Motor neuron (in vitro differentiated cells): ENCODE data around the gene IL16. TPM values are rescaled to one million over a fixed set of nuclear protein-coding genes. Genes with fewer than 3 reads are reported as not detected.

Experiments used
- ATAC-seq, 8 experiments: fragments of 200-7000 bp; cut with Tn5 transposase; replicated peaks in 6 of 8; 2 replicates each; pipeline ENCODE4 v1.8.0; 2021; ENCODE audit warnings: mild to moderate bottlenecking in 8 of 8, moderate library complexity in 8 of 8
- H3K27ac ChIP-seq, 2 donors: fragments of 250-450 bp; sonication (Bioruptor Pico); 2 replicates each; pipeline ENCODE4 v1.9.0; 2021; ENCODE audit warnings: antibody characterized with exemption in 2 of 2, mild to moderate bottlenecking in 2 of 2, moderate library complexity in 1 of 2
- H3K4me1 ChIP-seq, 2 donors: fragments of 250-450 bp; sonication (Bioruptor Pico); replicated peaks in 1 of 2; 2 replicates each; pipeline ENCODE4 v1.6.1; 2021; ENCODE audit warnings: antibody characterized with exemption in 2 of 2, mild to moderate bottlenecking in 2 of 2, moderate library complexity in 1 of 2
- H3K4me3 ChIP-seq, 5 donors: fragments of 250-450 bp; sonication (Bioruptor Pico); 2 replicates each; pipeline ENCODE4 v1.9.0; 2021; ENCODE audit warnings: antibody characterized with exemption in 5 of 5, mild to moderate bottlenecking in 5 of 5, moderate library complexity in 4 of 5
- WGBS, 10 experiments: fragments of 450-650 bp; shearing (Covaris generic); methylation state at CpG; one replicate each; pipeline ENCODE4 v1.0.0; 2022; 5-methylcytosine and 5-hydroxymethylcytosine counted together
- in situ Hi-C, 9 experiments: fragments of 400-800 bp; cut with MboI; loops; one replicate each; pipeline ENCODE4 v1.15.0; 2021; ENCODE audit warnings: low sequenced_read_pairs in 9 of 9, low pct_unique_long_range_greater_than_20kb in 2 of 9; ENCODE audit not compliant: unreplicated experiment in 9 of 9
- total RNA-seq, 8 experiments: library from RNA; unstranded; fragments of 300-600 nt; gene quantifications; 2 replicates each; pipeline versions ENCODE4 v1.2.3 to v1.2.4, GENCODE V29; 2022

Gene IL16
- total RNA-seq, 8 experiments from 2014 or later = 0.22 to 1.1 (median 0.63) TPM

DNA sequence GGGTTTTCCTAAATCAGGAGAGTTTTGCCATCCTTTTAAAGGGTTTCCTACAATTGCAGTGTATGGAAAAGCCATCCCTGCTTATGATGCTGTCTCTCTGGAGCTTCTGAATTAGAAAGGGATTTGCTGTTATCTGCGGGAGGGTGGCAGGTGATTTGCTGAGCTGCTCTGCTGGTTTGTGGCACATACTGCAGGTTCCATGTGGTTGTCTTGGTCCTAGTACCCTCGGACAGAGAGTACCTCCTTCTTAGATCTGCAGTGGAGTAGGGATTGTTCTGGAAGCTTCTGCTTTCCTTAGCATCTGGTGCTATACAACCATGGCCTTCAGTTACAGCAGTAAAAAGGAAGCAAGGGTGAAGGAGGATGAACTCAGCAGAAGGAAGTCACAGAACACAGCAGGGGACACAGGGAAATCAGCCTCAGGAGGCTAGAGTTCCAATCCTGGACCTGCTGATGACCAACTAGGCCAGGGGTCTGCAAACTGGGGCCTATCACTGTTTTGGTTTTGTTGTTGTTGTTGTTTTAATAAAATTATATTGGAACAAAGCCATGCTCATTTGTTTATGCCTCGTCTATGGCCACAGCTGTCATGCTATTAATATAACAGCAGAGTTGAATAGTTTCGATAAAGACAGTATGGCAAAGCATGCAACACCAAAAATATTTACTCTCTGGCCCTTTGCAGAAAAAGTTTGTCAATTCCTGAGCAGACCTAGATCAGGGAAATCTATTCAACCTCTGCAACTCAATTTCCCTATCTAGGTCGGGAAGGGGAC lies 87.8 kb downstream of the IL16 start:
- in situ Hi-C loops = loop anchor here in 3 of 9 experiments (5.0 to 25.0 kb wide), 3 partner anchors 103 to 113 kb away; no protein-coding TSS in a partner anchor
- WGBS, 10 experiments = 37 to 100% (median 63%) methylated on average over 2 to 4 of the region's 5 CpGs; no CpG with 5 or more reads in 1 of the 10 experiments

DNA sequence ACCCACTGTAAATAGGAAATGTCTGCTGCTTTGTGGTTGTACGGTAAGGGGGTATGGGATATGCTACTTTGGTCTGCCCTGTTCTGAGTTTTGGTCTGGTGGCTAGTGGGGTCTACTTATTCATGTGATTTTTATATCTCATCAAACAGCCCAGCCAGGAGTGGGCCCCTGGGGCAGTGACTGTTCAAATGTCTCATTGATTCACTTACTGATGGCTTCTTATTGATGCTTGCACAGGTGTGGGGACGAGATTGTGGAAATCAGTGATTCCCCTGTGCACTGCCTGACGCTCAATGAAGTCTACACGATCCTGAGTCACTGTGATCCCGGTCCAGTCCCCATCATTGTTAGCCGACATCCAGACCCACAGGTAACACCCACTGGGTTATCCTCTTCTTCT lies 88.8 kb downstream of the IL16 start:
- no peak for ATAC-seq
- no peaks in the 10 kb centered on the region for H3K4me1 ChIP-seq
- in situ Hi-C loops = loop anchor here in 2 of 9 experiments (10.0 to 25.0 kb wide), 2 partner anchors 102 to 109 kb away; no protein-coding TSS in a partner anchor
- 71 to 100% (median 88%) methylated on average over 1 to 6 of the region's 6 CpGs; no CpG with 5 or more reads in 3 of the 10 experiments for WGBS, 10 experiments
- no peak overlapping the region for H3K27ac ChIP-seq
- H3K4me3 ChIP-seq = no peak overlapping the region

More for the DNA sequence above, 87.8 kb downstream of the IL16 start:
- H3K4me1 ChIP-seq = no peaks in the 10 kb centered on the region
- no peak overlapping the region for H3K27ac ChIP-seq
- H3K4me3 ChIP-seq = no peak overlapping the region
- no peak for ATAC-seq

DNA sequence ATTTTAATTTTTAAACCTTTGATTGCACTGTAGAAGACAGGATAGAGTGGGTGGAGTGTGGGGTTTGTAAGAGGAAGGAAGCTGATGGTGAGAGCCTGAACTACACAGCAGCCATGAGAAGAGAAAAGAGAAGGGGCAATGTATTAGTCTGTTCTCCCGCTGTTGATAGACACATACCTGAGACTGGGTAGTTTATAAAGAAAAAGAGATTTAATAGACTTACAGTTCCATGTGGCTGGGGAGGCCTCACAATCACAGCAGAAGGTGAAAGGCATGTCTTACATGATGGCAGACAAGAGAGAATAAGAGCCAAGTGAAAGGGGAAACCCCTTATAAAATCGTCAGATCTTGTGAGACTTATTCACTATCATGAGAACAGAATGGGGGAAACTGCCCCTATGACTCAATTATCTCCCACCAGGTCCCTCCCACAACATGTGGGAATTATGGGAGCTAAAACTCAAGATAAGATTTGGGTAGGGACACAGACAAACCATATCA lies 90.0 kb downstream of the IL16 start:
- ATAC-seq = no peak
- in situ Hi-C loops = loop anchor here in 2 of 9 experiments (10.0 to 25.0 kb wide), 2 partner anchors 101 to 108 kb away; no protein-coding TSS in a partner anchor
- Histone ChIP-seq H3K4me3 (no peak overlapping the region), H3K27ac (no peak overlapping the region), H3K4me1 (no peaks in the 10 kb centered on the region)
- WGBS, 10 experiments = 29 to 100% (median 81%) methylated on average over 1 to 2 of the region's 2 CpGs; no CpG with 5 or more reads in 2 of the 10 experiments

DNA sequence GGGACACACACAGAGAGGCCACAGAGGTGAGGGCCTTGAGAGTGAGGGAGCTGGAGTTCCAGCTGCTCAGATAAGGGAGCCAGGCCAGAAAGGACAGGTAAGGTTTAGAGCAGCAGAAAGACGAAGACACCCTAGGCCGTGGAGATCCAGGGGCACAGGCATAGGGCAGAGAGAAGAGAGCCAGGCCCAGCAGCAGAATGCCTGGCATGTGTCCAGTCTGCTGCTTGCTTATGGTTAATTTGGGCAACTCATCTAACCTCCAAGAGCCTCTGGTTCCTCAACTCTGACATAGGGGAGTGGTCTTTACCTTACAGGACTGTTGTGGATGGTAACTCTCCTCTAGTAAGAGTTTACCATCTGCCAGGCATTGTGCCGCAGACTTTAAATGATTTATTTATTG lies 91.4 kb downstream of the IL16 start:
- H3K4me1 ChIP-seq = no peaks in the 10 kb centered on the region
- WGBS, 10 experiments = 90 to 100% (median 92%) methylated on average over 2 to 3 of the region's 3 CpGs; no CpG with 5 or more reads in 4 of the 10 experiments
- no peak overlapping the region for H3K27ac ChIP-seq
- in situ Hi-C loops = loop anchor here in 2 of 9 experiments (10.0 to 25.0 kb wide), 2 partner anchors 99 to 107 kb away; no protein-coding TSS in a partner anchor
- ATAC-seq = no peak
- no peak overlapping the region for H3K4me3 ChIP-seq

DNA sequence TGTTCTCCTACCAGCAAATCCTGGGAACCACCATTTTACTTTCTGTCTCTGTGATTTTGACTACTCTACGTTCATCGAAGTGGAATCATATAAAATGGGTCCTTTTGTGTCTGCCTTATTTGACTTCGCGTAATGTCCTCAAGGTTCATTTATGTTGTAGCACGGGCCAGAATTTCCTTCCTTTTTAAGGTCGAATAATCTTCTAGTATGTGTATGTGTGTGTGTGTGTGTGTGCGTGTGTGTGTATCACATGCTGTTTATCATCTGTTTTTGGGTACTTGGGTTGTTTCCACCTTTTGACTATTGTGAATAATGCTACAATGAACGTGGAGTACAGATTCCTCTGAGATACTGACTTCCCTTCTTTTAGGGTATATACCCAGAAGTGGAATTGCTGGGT lies 91.9 kb downstream of the IL16 start:
- in situ Hi-C loops = loop anchor here in 2 of 9 experiments (10.0 to 25.0 kb wide), 2 partner anchors 99 to 106 kb away; no protein-coding TSS in a partner anchor
- H3K4me3 ChIP-seq = no peak overlapping the region
- no peak overlapping the region for H3K27ac ChIP-seq
- 63 to 100% (median 86%) methylated on average over 1 to 7 of the region's 8 CpGs for WGBS, 10 experiments
- H3K4me1 ChIP-seq = peaks cover 0 to under 1% of the 10 kb centered on the region in 2 donors
- ATAC-seq = no peak

DNA sequence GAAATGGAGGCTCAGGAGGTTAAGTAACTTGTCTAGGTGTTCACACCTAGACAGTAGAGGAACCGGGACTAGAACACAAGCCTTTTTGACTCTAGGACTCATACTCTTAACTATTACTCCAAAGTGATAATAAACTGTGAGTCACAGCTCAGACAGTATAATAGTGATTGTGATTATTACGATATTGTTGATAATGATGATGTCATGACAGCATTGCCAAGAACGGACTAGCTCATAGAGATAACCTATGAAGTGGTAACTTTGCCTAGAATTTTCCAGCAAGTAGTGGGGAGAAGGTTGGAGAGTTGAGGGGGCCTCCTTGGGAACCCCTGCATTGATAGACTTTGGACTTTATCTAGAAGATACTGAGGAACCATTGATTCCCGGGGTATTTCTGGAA lies 93.2 kb downstream of the IL16 start:
- Histone ChIP-seq H3K27ac (no peak overlapping the region), H3K4me1 (peaks cover 12 to 13% of the 10 kb centered on the region in 2 donors), H3K4me3 (no peak overlapping the region)
- 54 to 98% (median 83%) methylated on average over 1 to 4 of the region's 4 CpGs; no CpG with 5 or more reads in 2 of the 10 experiments for WGBS, 10 experiments
- ATAC-seq = no peak
- in situ Hi-C loops = loop anchor here in 2 of 9 experiments (10.0 to 25.0 kb wide), 2 partner anchors 97 to 105 kb away; no protein-coding TSS in a partner anchor

DNA sequence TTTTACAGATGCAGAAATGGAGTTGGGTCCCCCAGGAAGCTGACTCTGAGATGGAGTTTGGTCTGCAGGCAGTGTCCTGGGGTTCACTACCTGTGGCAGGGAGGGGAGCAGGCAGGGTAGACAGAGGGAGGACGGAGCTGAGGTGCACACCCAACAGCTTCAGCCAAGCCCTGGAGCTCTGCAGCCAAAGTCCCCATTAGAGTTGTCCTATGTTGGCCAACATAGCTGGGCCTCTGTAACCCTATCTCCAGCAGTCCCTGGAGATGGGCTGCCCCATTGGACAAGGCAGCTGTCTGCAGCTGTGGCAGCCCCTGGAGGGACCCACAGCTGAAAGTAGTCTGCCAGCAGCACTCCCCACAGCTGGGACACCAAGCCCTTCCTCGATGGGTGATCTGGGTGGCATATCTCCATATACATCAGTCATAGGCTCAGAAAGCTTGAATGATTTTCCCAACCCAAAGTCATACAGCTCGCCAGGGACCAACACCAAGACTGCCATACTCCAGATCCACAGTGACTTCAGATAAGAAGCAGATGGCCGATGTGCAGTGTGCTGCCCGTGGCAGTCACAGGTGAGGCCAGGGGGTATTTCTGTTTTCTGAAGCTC lies 95.3 kb downstream of the IL16 start:
- Histone ChIP-seq H3K4me1 (peaks cover 16 to 18% of the 10 kb centered on the region in 2 donors), H3K4me3 (no peak overlapping the region), H3K27ac (no peak overlapping the region)
- 20 to 100% (median 60%) methylated on average over 1 to 2 of the region's 5 CpGs; no CpG with 5 or more reads in 5 of the 10 experiments for WGBS, 10 experiments
- in situ Hi-C loops = loop anchor here in 1 of 9 experiments (25.0 kb wide), 1 partner anchor 95 kb away; no protein-coding TSS in a partner anchor
- ATAC-seq = no peak

DNA sequence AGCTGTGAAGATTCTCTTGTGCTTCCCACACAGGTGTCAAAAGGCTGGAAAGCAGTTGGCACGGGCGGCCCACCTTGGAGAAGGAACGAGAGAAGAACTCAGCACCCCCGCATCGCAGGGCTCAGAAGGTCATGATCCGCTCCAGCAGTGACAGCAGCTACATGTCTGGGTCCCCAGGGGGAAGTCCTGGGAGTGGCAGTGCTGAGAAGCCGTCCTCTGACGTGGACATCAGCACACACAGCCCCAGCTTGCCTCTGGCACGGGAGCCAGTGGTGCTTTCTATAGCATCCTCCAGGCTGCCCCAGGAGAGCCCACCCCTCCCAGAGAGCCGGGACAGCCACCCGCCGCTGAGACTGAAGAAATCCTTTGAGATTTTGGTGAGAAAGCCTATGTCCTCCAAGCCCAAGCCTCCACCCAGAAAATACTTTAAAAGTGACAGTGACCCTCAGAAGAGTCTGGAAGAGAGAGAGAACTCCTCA lies 95.9 kb downstream of the IL16 start:
- no peak for ATAC-seq
- H3K4me1 ChIP-seq = peaks cover 16 to 18% of the 10 kb centered on the region in 2 donors
- in situ Hi-C loops = loop anchor here in 1 of 9 experiments (25.0 kb wide), 1 partner anchor 95 kb away; no protein-coding TSS in a partner anchor
- WGBS, 10 experiments = 20 to 100% (median 80%) methylated on average over 1 to 4 of the region's 12 CpGs; no CpG with 5 or more reads in 3 of the 10 experiments
- no peak overlapping the region for H3K27ac ChIP-seq
- no peak overlapping the region for H3K4me3 ChIP-seq

DNA sequence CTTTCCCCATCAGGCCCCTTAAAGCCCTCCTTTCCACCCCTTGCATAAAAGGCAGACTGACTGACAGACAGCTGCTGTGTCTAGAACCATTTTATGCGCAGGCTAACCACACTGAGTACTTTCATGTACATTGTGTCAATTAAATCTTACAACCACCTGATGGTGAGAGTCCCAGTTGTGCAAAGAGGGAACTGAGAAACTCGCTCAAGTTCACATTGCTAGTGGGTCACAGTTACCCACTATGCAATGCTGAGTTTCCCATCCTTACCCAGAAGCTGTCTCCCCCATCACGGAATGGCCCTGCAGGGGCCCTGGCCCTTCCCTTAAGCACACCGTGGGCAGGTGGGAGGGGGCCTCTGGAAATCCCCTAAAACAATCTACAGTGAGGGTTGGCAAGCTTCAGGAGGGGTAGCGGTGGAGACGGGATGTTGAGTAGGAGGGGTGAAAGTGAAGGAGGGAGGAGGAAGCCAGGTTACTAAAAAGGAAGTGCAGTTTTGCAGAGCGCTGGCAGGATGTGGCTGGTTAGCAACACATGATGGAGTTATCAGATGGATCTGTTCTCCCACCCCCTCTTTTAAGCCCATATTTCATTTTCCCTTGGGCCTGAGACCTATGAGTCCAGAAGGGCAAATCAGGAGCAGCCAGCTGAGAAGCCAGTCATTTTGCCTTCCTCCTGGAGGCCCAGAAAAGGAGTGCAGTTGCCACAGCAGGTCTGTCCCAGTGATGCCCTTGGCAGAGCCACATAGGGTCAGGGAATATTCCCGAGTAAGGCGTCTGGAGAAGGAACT lies 97.2 kb downstream of the IL16 start:
- Histone ChIP-seq H3K4me3 (no peak overlapping the region), H3K27ac (no peak overlapping the region), H3K4me1 (peaks cover 16 to 18% of the 10 kb centered on the region in 2 donors)
- ATAC-seq = peak in 5 of 8 experiments; percentile 16 to 66 (median 57)
- in situ Hi-C loops = loop anchor here in 1 of 9 experiments (25.0 kb wide), 1 partner anchor 93 kb away; no protein-coding TSS in a partner anchor
- 56 to 100% (median 81%) methylated on average over 1 to 5 of the region's 9 CpGs; no CpG with 5 or more reads in 2 of the 10 experiments for WGBS, 10 experiments

DNA sequence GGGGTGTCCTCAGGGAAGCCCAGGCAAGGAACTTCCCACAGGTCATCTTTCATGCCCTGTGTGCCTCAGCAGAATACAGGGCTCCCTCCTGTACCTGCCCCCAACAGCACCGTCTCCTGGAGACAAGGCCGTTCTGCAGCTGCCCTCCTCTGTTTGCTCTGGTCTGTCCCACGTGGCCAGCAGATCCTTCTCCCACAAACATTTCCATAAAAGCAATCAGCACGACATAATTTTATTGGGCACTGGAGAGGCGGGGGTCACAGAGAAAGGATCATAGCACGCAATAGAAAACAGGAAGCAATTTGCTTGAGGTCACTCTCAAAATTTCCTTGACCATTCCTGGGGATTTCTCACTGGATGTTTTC lies 97.8 kb downstream of the IL16 start:
- WGBS, 10 experiments = 51 to 100% (median 75%) methylated on average over 1 to 5 of the region's 6 CpGs; no CpG with 5 or more reads in 3 of the 10 experiments
- Histone ChIP-seq H3K4me3 (no peak overlapping the region), H3K27ac (no peak overlapping the region), H3K4me1 (peaks cover 16 to 18% of the 10 kb centered on the region in 2 donors)
- ATAC-seq = peak in 6 of 8 experiments; percentile 45 to 92 (median 74)
- in situ Hi-C loops = loop anchor here in 1 of 9 experiments (25.0 kb wide), 1 partner anchor 93 kb away; no protein-coding TSS in a partner anchor

DNA sequence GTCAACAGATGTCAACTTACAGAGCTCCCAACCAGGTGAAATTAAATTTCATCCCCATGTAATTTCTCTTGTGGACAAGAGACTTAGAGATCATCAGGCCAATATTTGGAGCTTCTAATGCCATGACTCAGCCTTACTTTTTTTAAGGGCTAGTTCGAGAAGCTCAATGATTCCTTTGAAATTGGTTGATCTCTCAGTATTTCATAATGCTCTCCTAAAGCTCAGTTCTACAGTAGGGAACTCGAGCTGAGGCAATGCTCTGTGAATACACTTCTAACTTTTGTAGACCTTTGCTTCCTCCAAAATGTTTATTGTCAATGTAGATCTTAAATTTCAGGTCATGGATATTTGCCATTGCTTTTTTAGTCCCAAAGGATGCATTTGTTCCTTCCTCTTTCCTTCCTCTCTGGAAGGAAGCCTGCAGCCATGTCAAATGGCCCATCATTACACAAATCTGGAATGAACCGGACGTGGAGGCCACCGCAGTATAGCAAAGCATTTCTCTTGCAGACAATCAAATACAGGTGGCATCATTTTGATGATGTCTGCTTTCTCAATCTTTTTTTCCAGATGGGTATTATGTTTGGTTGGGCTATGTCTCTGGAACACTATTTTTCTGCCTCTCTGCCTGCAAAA lies 98.9 kb downstream of the IL16 start:
- ATAC-seq = no peak
- peaks cover 16 to 18% of the 10 kb centered on the region in 2 donors for H3K4me1 ChIP-seq
- no peak overlapping the region for H3K4me3 ChIP-seq
- H3K27ac ChIP-seq = no peak overlapping the region
- 0 to 82% (median 51%) methylated on average over 2 to 5 of the region's 5 CpGs; no CpG with 5 or more reads in 3 of the 10 experiments for WGBS, 10 experiments
- in situ Hi-C loops = loop anchor here in 1 of 9 experiments (25.0 kb wide), 1 partner anchor 92 kb away; no protein-coding TSS in a partner anchor
